Keratinocyte (primary cell): ENCODE results near the gene ARFGAP3. TPM values are rescaled to one million over a fixed set of nuclear protein-coding genes. Genes with fewer than 3 reads are reported as not detected.

ENCODE experiments used
- DNase-seq: peaks from one replicate; pipeline ENCODE4 v3.0.0-alpha.2; 2011; ENCODE audit warnings: low read depth, missing footprints, low spot score
- FAIRE-seq: peaks from 2 replicates; lab custom pipeline; 2011; peaks lifted over from hg19 to GRCh38; lab: Jason Lieb, UNC
- H2AFZ ChIP-seq: 2 replicates; pipeline ENCODE4 v1.6.0; 2012; ENCODE audit warnings: low read length, control low read depth, inconsistent platforms; ENCODE audit not compliant: control insufficient read depth
- H3K27ac ChIP-seq: 2 replicates; pipeline ENCODE4 v1.5.1; 2011; ENCODE audit warnings: low read length; ENCODE audit not compliant: control insufficient read depth, insufficient read depth
- H3K27me3 ChIP-seq: 3 replicates; pipeline ENCODE4 v1.6.0; 2011; ENCODE audit warnings: low read length; ENCODE audit not compliant: control insufficient read depth, insufficient read depth; ENCODE audit errors: extremely low read depth
- H3K36me3 ChIP-seq, 2 experiments: 2 replicates in 1 of 2; 3 replicates in 1 of 2; pipeline ENCODE4 v1.5.1; 2011; ENCODE audit warnings: low read length in 2 of 2, mild to moderate bottlenecking in 1 of 2; ENCODE audit not compliant: control insufficient read depth in 2 of 2, insufficient read depth in 2 of 2; ENCODE audit errors: extremely low read depth in 1 of 2
- H3K4me1 ChIP-seq: 3 replicates; pipeline ENCODE4 v1.5.1; 2011; ENCODE audit warnings: low read length; ENCODE audit not compliant: control insufficient read depth, insufficient read depth; ENCODE audit errors: extremely low read depth
- H3K4me2 ChIP-seq: 3 replicates; pipeline ENCODE4 v1.6.0; 2011; ENCODE audit warnings: low read depth, low read length; ENCODE audit not compliant: control insufficient read depth, insufficient read depth; ENCODE audit errors: extremely low read depth
- H3K4me3 ChIP-seq, 3 experiments: fragments of 200-600 bp in 1 of 3; sonication (generic) in 1 of 3; 2 replicates in 2 of 3; 3 replicates in 1 of 3; pipeline ENCODE4 v1.5.1; 2011 to 2016; ENCODE audit warnings: low read length in 3 of 3, mild to moderate bottlenecking in 3 of 3, control low read depth in 2 of 3, inconsistent platforms in 1 of 3, low read depth in 1 of 3, mixed read lengths in 1 of 3, mixed run types in 1 of 3, moderate library complexity in 1 of 3; ENCODE audit not compliant: control insufficient read depth in 2 of 3, insufficient read depth in 2 of 3; ENCODE audit errors: extremely low read depth in 1 of 3
- H3K79me2 ChIP-seq: 2 replicates; pipeline ENCODE4 v1.6.0; 2012; ENCODE audit warnings: low read length; ENCODE audit not compliant: control insufficient read depth, insufficient read depth
- H3K9ac ChIP-seq: 3 replicates; pipeline ENCODE4 v1.6.0; 2011; ENCODE audit warnings: low read length; ENCODE audit not compliant: control insufficient read depth, insufficient read depth; ENCODE audit errors: extremely low read depth
- H3K9me1 ChIP-seq: 3 replicates; pipeline ENCODE4 v1.6.0; 2011; ENCODE audit warnings: low read length; ENCODE audit not compliant: control insufficient read depth, insufficient read depth; ENCODE audit errors: extremely low read depth
- H3K9me3 ChIP-seq: 2 replicates; pipeline ENCODE4 v1.5.1; 2012; ENCODE audit warnings: low read depth, low read length; ENCODE audit not compliant: control insufficient read depth
- H4K20me1 ChIP-seq: 3 replicates; pipeline ENCODE4 v1.6.0; 2011; ENCODE audit warnings: low read length; ENCODE audit not compliant: control insufficient read depth, insufficient read depth; ENCODE audit errors: extremely low read depth
- EZH2 ChIP-seq: IDR thresholded peaks from one replicate; pipeline ENCODE4 v1.6.1; 2012; ENCODE audit warnings: inconsistent platforms, mild to moderate bottlenecking, low read length, moderate library complexity
- dilution Hi-C: fragments of 300-500 bp; cut with MboI; formaldehyde crosslinking; loops from one replicate; pipeline ENCODE4 v1.7.0; 2020; ENCODE audit warnings: low sequenced_read_pairs; ENCODE audit not compliant: extremely low pct_ligation_motif_present
- polyA plus RNA-seq, 5 experiments: library from polyadenylated mRNA; depleted of rRNA in 3 of 5; stranded (reverse) in 3 of 5; stranded (forward) in 1 of 5; unstranded in 1 of 5; fragments of >200 nt; gene quantifications; 1 replicate in 1 of 5; 2 replicates in 3 of 5; 3 replicates in 1 of 5; pipeline versions ENCODE4 v1.2.1 to v1.2.3, GENCODE V29; 2011 to 2012; ENCODE audit warnings: missing spikeins in 2 of 5, low read depth in 1 of 5, low replicate concordance in 1 of 5
- TF ChIP-seq, protein P1 (sequence below), 3 experiments: IDR thresholded peaks in 1 of 3; conservative IDR thresholded peaks in 1 of 3; optimal IDR thresholded peaks in 1 of 3; 2 replicates in 2 of 3; 3 replicates in 1 of 3; pipeline versions ENCODE3 to v1.5.1; 2011; ENCODE audit warnings: low read length in 3 of 3, mild to moderate bottlenecking in 3 of 3, moderate library complexity in 2 of 3, control low read depth in 1 of 3, inconsistent platforms in 1 of 3; ENCODE audit not compliant: insufficient read depth in 2 of 3; ENCODE audit errors: extremely low read depth in 1 of 3

ARFGAP3 gene
- polyA plus RNA-seq, 1 donor (not counting 4 experiments of a cell fraction or from before 2014, with no cell fraction given), result 28.3 TPM

- H3K9me3 ChIP-seq, result no peaks in the 10 kb centered on the region
- no peaks in the 10 kb centered on the region for H3K27me3 ChIP-seq
- H2AFZ ChIP-seq, result no peak overlapping the region
- no peaks in the 10 kb centered on the region for H3K79me2 ChIP-seq
- H3K4me2 ChIP-seq, result no peak overlapping the region
- no peak overlapping the region for H3K4me3 ChIP-seq
- H3K27ac ChIP-seq, result no peak overlapping the region
- no peaks in the 10 kb centered on the region for H3K36me3 ChIP-seq
- FAIRE-seq (no peak), DNase-seq (no peak)
- H3K4me1 ChIP-seq, result peaks cover 7% of the 10 kb centered on the region
- no peaks in the 10 kb centered on the region for H4K20me1 ChIP-seq
- no peak for TF ChIP-seq EZH2
- TF ChIP-seq, protein P1, sequence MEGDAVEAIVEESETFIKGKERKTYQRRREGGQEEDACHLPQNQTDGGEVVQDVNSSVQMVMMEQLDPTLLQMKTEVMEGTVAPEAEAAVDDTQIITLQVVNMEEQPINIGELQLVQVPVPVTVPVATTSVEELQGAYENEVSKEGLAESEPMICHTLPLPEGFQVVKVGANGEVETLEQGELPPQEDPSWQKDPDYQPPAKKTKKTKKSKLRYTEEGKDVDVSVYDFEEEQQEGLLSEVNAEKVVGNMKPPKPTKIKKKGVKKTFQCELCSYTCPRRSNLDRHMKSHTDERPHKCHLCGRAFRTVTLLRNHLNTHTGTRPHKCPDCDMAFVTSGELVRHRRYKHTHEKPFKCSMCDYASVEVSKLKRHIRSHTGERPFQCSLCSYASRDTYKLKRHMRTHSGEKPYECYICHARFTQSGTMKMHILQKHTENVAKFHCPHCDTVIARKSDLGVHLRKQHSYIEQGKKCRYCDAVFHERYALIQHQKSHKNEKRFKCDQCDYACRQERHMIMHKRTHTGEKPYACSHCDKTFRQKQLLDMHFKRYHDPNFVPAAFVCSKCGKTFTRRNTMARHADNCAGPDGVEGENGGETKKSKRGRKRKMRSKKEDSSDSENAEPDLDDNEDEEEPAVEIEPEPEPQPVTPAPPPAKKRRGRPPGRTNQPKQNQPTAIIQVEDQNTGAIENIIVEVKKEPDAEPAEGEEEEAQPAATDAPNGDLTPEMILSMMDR (optimal IDR thresholded peaks at IDR 0.05 in 1 of 3, IDR thresholded peaks at IDR 0.05 in 1 of 3, conservative IDR thresholded peaks at IDR 0.05 in 1 of 3; ENCODE audit: extremely low read depth in 1 of 3, insufficient read depth in 2 of 3, low read length in 3 of 3), result no peak
- H3K9ac ChIP-seq, result no peak overlapping the region
- H3K9me1 ChIP-seq, result no peaks in the 10 kb centered on the region
- dilution Hi-C loops, result no loop called here
Observed at GRCh38 chr22:42770941-42771647, 86.0 kb downstream of the ARFGAP3 start.

- dilution Hi-C loops, result no loop called here
- Histone ChIP-seq H3K4me2 (no peak overlapping the region), H3K4me1 (peaks cover 7% of the 10 kb centered on the region), H2AFZ (no peak overlapping the region), H3K9ac (no peak overlapping the region), H3K36me3 (no peaks in the 10 kb centered on the region), H3K27me3 (peaks cover 1% of the 10 kb centered on the region), H3K27ac (no peak overlapping the region), H4K20me1 (no peaks in the 10 kb centered on the region), H3K9me3 (no peaks in the 10 kb centered on the region), H3K4me3 (no peak overlapping the region), H3K79me2 (no peaks in the 10 kb centered on the region), H3K9me1 (no peaks in the 10 kb centered on the region)
- DNase-seq (no peak), FAIRE-seq (no peak)
- TF ChIP-seq, protein P1 (optimal IDR thresholded peaks at IDR 0.05 in 1 of 3, IDR thresholded peaks at IDR 0.05 in 1 of 3, conservative IDR thresholded peaks at IDR 0.05 in 1 of 3; ENCODE audit: extremely low read depth in 1 of 3, insufficient read depth in 2 of 3, low read length in 3 of 3), result no peak
- TF ChIP-seq EZH2, result no peak
Observed at GRCh38 chr22:42770448-42770726, 86.7 kb downstream of the ARFGAP3 start.
